Measurements from ENCODE around the gene DOCK4.
"Not testable (repeated sequence)": the region's sequence is repeated elsewhere in the genome, so short reads cannot be mapped to it uniquely, and the experiment has no call there.

The DOCK4 gene

GRCh38 chr7:111910656-111911055 lies 295.5 kb downstream of the DOCK4 start:
- no peaks in the 10 kb centered on the region for H3K27me3 ChIP-seq (ENCODE audit: insufficient read depth, poor library complexity, severe bottlenecking)
- no peak overlapping the region for H3K4me3 ChIP-seq (replicated peaks; ENCODE audit: insufficient read depth, low read length)
- H3K27ac ChIP-seq (replicated peaks): no peak overlapping the region
- DNase-seq (ENCODE audit: low read depth in 1 of 2, low spot score in 1 of 2): no peak
- TF ChIP-seq REST (IDR thresholded peaks at IDR 0.05; ENCODE audit: insufficient replicate concordance, low read depth): no peak
- no peak for TF ChIP-seq POLR2AphosphoS5 (IDR thresholded peaks at IDR 0.05; ENCODE audit: low read depth)
- no peak for TF ChIP-seq SPI1 (IDR thresholded peaks at IDR 0.05; ENCODE audit: borderline replicate concordance, low read depth)
- TF ChIP-seq CTCF (IDR thresholded peaks at IDR 0.05; ENCODE audit: insufficient read depth, low read length): no peak
- TF ChIP-seq GABPA (IDR thresholded peaks at IDR 0.05; ENCODE audit: low read depth): no peak

GRCh38 chr7:111908673-111909072 lies 297.5 kb downstream of the DOCK4 start:
- not testable (repeated sequence) for H3K27ac ChIP-seq (replicated peaks); DNase-seq (ENCODE audit: low read depth in 1 of 2, low spot score in 1 of 2); H3K27me3 ChIP-seq (ENCODE audit: insufficient read depth, poor library complexity, severe bottlenecking); H3K4me3 ChIP-seq (replicated peaks; ENCODE audit: insufficient read depth, low read length)

- H3K4me3 ChIP-seq (replicated peaks; ENCODE audit: insufficient read depth, low read length): no peak overlapping the region
- H3K27ac ChIP-seq (replicated peaks): no peak overlapping the region
- H3K27me3 ChIP-seq (ENCODE audit: insufficient read depth, poor library complexity, severe bottlenecking): no peaks in the 10 kb centered on the region
- TF ChIP-seq GABPA (IDR thresholded peaks at IDR 0.05; ENCODE audit: low read depth) (no peak), SPI1 (IDR thresholded peaks at IDR 0.05; ENCODE audit: borderline replicate concordance, low read depth) (no peak), CTCF (IDR thresholded peaks at IDR 0.05; ENCODE audit: insufficient read depth, low read length) (no peak), REST (IDR thresholded peaks at IDR 0.05; ENCODE audit: insufficient replicate concordance, low read depth) (no peak), POLR2AphosphoS5 (IDR thresholded peaks at IDR 0.05; ENCODE audit: low read depth) (no peak)
- DNase-seq (ENCODE audit: low read depth in 1 of 2, low spot score in 1 of 2): no peak
Observed at GRCh38 chr7:111903797-111904196, 302.4 kb downstream of the DOCK4 start.

- no peak overlapping the region for H3K27ac ChIP-seq (replicated peaks)
- TF ChIP-seq SPI1 (IDR thresholded peaks at IDR 0.05; ENCODE audit: borderline replicate concordance, low read depth) (no peak), GABPA (IDR thresholded peaks at IDR 0.05; ENCODE audit: low read depth) (no peak), CTCF (IDR thresholded peaks at IDR 0.05; ENCODE audit: insufficient read depth, low read length) (no peak), REST (IDR thresholded peaks at IDR 0.05; ENCODE audit: insufficient replicate concordance, low read depth) (no peak), POLR2AphosphoS5 (IDR thresholded peaks at IDR 0.05; ENCODE audit: low read depth) (no peak)
- H3K27me3 ChIP-seq (ENCODE audit: insufficient read depth, poor library complexity, severe bottlenecking): no peaks in the 10 kb centered on the region
- no peak overlapping the region for H3K4me3 ChIP-seq (replicated peaks; ENCODE audit: insufficient read depth, low read length)
- DNase-seq (ENCODE audit: low read depth in 1 of 2, low spot score in 1 of 2): no peak
Observed at GRCh38 chr7:111903016-111903415, 303.2 kb downstream of the DOCK4 start.
